ENCODE data around the gene SUMF1.
"Not testable (repeated sequence)": the region's sequence is repeated elsewhere in the genome, so short reads cannot be mapped to it uniquely, and the experiment has no call there.

SUMF1 gene

DNA sequence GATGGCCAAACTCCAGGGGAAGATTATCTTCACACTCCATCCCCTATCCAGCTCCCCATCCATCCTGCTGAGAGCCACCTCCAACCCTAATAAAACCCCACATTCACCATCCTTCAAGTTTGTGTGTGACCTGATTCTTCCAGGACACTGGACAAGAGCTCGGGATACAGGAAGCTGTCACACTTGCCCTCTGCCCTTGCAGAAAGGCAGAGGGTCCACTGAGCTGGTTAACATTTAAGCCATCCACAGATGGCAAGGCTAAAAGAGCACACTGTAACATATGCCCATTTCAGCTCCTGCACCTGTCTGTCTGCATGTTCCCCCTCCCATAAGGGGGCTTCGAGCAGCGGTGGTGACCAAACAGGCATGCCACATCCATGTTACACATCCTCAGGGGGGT is 134.1 kb downstream of the SUMF1 start:
- no peak for DNase-seq

DNA sequence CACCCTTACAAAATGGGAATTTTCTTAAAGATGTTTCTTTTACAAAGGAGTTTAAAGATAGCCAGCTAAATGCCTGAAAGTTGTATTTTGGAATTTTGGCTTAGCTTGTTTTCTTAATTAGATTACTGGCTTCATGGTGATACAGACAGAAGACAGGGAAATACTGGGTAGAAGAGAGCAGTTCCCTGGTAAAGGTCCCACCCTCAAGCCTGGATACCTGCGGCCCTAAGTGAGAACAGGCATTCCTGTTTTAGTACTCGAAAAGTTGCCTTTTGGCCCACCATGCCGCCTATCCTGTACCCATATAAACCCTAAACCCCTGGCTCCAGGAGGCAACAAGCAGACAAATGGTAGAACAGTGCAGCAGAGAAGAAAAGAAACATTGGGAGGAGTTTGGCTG is 134.5 kb downstream of the SUMF1 start:
- no peak for DNase-seq

DNA sequence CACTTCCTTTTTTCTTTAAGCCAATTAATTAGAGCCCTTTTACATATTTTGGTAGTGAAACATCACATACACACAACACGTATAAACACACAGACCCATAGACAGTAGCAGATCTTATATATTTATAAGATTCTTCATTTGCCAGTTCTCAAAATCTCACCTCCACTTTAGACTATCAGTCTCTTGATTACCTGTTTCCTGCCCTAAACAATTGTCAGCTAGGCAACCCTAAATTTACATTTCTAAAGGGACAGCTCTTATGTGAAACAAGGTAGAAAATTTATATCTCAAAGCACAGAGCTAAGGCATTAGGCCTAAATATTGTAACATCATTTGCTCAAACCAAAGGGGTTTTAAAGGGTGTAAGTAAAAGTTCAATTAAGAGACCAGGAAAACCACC is 135.0 kb downstream of the SUMF1 start:
- DNase-seq = no peak

DNA sequence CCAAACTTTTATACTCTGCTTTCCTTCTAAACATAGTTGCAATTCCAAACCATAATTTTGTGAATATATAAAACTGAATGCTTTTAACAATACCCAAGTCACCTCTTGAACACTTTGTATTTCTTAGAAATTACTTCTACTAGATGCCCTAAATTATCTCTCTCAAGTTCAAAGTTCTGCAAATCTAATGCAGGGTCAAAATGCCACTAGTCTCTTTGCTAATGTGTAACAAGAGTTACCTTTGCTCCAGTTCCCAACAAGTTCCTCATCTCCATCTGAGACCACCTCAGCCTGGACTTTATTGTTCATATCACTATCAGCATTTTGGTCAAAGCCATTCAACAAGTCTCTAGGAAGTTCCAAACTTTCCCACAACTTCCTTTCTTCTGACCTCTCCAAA is 137.3 kb downstream of the SUMF1 start:
- DNase-seq = not testable (repeated sequence)

DNA sequence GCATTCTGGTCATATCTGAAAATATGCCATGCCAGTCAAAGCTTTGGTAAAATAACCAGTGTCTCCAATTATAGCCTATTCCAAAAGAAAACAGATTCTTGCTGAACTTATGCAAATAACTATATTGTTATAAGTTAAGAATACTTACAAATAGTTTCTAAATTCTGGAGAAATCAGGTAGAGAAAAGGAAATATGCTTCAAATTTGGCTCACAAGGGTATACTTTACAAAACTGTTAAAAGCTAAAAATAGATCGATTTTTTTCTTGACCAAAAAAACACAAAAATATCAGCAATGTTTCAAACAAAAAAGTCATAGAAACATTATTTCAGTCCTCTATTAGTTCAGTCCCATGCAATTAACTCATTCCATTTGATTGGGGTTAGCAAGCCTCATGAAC is 140.2 kb downstream of the SUMF1 start:
- no peak for DNase-seq

DNA sequence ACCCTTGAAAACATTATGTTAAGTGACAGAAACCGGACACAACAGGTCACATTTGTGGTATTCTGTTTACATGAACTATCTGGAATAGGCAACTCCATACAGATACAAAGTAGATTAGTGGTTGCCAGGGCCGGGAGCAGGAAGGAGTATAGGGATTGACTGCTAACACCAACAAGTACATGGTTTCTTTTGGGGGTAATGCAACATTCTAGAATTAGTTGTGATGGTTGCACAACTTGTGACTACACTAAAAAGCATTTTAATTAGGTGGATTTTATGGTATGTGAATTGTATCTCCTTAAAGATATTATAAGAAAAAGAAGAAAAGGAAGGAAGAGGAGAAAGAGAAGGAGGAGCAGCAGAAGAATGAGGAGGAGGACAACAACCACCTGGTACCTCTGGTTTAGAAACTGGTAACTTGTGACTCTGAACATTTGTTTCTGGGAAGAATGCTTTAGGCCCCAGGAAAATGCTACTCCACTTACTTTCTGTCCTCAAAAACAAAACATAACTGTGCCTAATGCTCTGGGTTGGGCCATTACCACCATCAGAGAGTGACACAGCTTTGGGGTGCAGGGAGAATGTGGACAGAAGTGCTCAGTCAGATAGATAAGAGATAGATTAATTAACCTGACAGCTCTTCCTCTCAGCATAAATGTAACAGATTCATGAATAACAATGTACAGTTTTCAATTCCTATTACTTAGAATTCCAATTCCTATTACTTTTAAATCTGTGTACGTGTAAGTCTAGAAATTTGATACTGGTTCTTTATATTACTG is 143.6 kb downstream of the SUMF1 start:
- no peak for DNase-seq

DNA sequence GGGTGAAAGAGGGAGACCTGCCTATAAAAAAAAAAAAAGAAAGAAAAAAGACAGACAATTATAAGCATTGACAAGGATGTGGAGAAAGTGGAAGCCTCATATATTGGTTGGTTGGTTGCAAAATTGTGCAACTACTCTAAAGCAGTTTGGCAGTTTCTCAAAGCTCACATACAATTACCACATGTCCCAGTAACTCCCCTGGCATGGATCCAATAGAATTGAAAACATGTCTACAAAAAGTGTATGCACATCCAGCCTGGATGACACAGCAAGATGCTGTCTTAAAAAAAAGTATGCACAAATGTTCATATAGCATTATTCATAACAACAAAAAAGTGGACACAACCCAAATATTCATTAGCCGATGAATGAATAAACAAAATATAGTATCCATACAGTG is 144.4 kb downstream of the SUMF1 start:
- DNase-seq = no peak

DNA sequence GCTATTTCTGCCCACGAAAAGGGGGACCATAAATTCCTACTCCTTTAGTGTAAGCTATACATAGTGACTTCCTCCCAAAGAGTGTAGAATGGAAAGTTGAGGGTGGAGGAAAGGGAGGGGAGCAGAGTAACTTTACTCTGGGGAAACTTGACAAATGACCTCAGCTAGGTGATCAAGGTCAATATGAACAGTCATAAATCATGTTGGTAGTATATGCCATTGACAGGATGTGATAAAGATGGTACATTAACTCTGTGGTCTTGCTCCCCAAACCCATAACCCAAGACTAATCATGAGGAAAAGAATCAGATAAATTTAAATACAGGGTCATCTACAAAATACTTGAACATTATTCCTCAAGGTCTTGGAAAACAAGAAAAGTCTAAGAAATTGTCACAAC is 145.3 kb downstream of the SUMF1 start:
- DNase-seq = no peak

DNA sequence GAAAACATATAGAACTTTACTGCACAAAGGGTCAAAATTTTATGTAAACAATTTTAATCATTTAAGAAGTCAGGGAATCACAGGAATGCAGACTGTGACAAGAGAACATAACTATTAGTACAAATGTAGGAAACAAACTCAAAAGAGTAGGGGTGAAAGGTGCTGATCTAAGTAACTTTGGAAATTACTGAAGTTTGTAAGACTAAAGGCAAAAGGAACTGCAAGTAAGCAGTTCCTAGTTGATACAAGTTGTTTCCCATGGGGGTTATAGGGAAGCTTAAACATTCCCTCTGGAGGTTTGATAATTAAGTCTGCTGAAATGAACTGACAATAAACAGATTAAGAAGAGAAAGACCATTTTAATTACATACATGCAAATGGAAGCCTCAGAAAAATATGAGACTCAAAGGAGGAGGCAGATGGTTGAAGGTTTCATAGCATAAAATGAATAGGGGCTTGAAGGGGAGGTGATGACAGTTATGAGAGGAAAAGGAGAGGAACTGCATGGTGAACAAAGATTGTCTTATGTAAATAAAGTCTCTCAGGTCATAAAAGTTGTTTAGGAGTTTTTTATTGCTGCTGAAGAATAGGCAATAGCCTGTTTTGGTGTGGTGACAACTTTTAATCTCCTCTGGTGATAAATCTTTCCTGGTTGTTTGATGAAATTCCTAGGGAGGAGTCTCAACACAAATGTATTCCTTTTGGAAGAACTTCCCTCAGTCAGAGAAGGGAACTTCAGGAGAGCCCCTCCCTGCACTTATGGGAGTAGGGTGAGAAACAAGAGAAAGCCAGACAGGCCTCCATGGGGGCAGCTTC is 146.8 kb downstream of the SUMF1 start:
- DNase-seq = no peak

DNA sequence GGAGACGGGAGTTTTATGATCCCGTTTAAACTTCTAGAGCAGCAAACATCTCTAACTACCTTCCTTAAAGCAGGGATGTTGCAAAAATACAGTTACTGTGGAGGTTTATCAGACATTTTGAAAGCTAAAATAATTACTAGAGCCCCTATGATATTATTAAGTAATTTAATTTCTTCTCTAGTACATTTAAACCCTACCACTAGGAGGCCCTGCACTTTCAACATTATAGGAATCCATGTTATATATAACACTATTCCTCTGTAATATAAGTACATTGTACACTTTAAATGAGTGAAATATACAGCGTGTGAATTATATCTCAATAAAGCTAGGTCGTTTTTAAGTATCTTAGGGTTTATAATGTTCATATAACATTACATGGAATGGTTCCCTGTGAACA is 152.4 kb downstream of the SUMF1 start:
- no peak for DNase-seq

DNA sequence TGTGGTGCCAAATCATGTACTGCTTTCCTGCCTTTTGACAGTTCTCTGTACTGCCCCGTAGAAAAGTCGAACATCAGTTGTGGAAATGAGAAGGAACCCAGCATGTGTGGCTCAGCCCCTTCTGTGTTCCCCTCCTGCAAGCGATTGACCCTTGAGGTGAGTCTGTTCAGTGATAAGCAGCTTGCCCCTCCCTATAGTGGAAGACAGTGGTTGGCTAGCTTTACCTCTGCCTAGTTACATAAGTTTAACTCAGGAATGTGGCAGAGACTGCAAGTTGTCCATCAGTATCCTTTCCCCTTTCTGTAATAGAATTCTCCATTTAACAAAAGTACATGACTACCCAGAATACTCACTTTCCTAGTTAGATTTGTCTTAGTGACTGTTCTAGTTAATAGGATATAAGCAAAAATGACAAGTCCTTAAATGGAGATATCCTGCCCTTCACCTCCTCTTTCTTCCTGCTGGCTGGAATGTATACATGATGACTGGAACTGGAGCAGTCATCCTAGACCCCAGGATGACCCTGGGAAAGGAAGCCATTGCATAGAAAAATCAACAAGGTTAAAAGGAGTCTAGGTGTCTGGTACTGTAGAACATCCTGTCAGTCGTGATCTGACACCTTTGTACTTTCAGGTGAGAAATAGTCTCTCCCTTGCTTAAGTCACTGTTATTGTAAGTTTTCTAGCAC is 153.3 kb downstream of the SUMF1 start:
- DNase-seq = no peak

DNA sequence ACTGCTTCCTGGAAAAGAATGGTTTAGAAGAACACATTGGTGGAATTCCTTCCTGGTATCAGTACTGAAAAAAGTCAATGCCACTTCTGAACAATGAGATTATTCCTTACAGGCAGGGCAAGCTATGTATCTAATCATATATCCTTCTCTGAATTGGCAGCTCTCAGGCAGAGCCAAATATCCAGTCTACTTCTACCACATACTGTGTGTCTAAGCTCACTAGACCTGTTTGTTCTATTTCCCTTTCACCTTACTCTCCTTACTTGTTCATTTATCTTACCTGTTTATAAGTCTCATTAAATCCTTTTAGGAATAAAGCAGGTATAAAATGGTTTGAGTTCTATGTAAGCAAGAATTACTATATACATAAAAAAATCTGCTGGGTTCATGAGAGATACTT is 155.6 kb downstream of the SUMF1 start:
- no peak for DNase-seq

Measured in effector CD4-positive, alpha-beta T cell (primary cell).